ENCODE results near the gene XIST.
"Not testable (repeated sequence)": the region's sequence is repeated elsewhere in the genome, so short reads cannot be mapped to it uniquely, and the experiment has no call there.

Gene XIST

GRCh38 chrX:73792511-73792910 is 60.0 kb downstream of the XIST start:
- DNase-seq = not testable (repeated sequence)

- DNase-seq = no peak
Observed at GRCh38 chrX:73785493-73785892, 67.0 kb downstream of the XIST start.
